IMR-90 (cell line): ENCODE measurements around the gene FOXP1.

ENCODE experiments used
- BHLHE40 ChIP-seq: fragments of 150-350 bp; IDR thresholded peaks from 2 replicates; pipeline ENCODE4 v1.6.1; 2016; ENCODE audit warnings: mild to moderate bottlenecking, low read depth, low read length
- CTCF ChIP-seq: conservative IDR thresholded peaks from 2 replicates; pipeline ENCODE4 v1.5.1; 2012; ENCODE audit warnings: mild to moderate bottlenecking, low read depth, low read length, improper control_type of control experiment
- ELK1 ChIP-seq: fragments of 150-350 bp; IDR thresholded peaks from 2 replicates; pipeline ENCODE4 v1.6.1; 2016; ENCODE audit warnings: low read depth, mild to moderate bottlenecking, low read length, moderate library complexity, borderline replicate concordance
- NFE2L2 ChIP-seq: fragments of 150-350 bp; IDR thresholded peaks from 2 replicates; pipeline ENCODE4 v1.6.1; 2016; ENCODE audit warnings: low read depth, mild to moderate bottlenecking, low read length
- POLR2A ChIP-seq: IDR thresholded peaks from 2 replicates; pipeline ENCODE4 v1.6.1; 2012; ENCODE audit warnings: mild to moderate bottlenecking, low read depth, low read length
- RFX5 ChIP-seq: IDR thresholded peaks from 2 replicates; pipeline ENCODE4 v1.8.0; 2012; ENCODE audit warnings: low read depth, mild to moderate bottlenecking, low read length, moderate library complexity
- SMC3 ChIP-seq: fragments of 150-350 bp; IDR thresholded peaks from 2 replicates; pipeline ENCODE4 v1.6.1; 2016; ENCODE audit warnings: low read depth, mild to moderate bottlenecking, antibody characterized with exemption, low read length, moderate library complexity
- USF2 ChIP-seq: fragments of 150-350 bp; IDR thresholded peaks from 2 replicates; pipeline ENCODE4 v1.6.1; 2017; ENCODE audit warnings: mild to moderate bottlenecking, antibody characterized with exemption, low read length, low read depth

GRCh38 chr3:70951316-70951715 is 632.2 kb downstream of the FOXP1 start:
- TF ChIP-seq POLR2A: no peak
- TF ChIP-seq RFX5: no peak
- no peak for TF ChIP-seq CTCF
- no peak for TF ChIP-seq BHLHE40
- TF ChIP-seq USF2: no peak
- no peak for TF ChIP-seq SMC3
- no peak for TF ChIP-seq ELK1
- TF ChIP-seq NFE2L2: no peak
